HepG2 (cell line): ENCODE results near the gene DSPP. TPM values are rescaled to one million over a fixed set of nuclear protein-coding genes. Genes with fewer than 3 reads are reported as not detected.

ENCODE experiments used
- ATAC-seq: fragments of 200-7000 bp; cut with Tn5 transposase; 3 replicates; pipeline ENCODE4 v1.9.1; 2020; ENCODE audit warnings: mild to moderate bottlenecking, moderate library complexity
- BruUV-seq: library from RNA; stranded (reverse); fragments of 400-500 nt; replicated peaks from 2 replicates; lab custom pipeline; 2021; lab: Mats Ljungman, UMichigan
- CTCF ChIA-PET: fragments of 300-600 bp; formaldehyde crosslinking; extraction: SDS; loops from one replicate; lab custom pipeline; 2021; ENCODE audit warnings: low total read pairs, inconsistent platforms, low intra/inter-chr PET ratio; lab: Yijun Ruan, JAX
- POLR2A ChIA-PET: fragments of 350-600 bp; sonication (Branson Sonifier 250); formaldehyde crosslinking; loops from one replicate; lab custom pipeline; 2020; ENCODE audit warnings: antibody characterized with exemption, inconsistent platforms; lab: Yijun Ruan, JAX
- DNase-seq: peaks from one replicate; pipeline ENCODE4 v3.0.0-alpha.2; 2015; ENCODE audit warnings: low spot score
- FAIRE-seq: peaks from 3 replicates; lab custom pipeline; 2011; peaks lifted over from hg19 to GRCh38; lab: Jason Lieb, UNC
- H2AFZ ChIP-seq: one replicate; pipeline ENCODE4 v1.6.1; 2011; ENCODE audit warnings: low read length, inconsistent platforms
- H3K27ac ChIP-seq: fragments of 300-600 bp; 3 replicates; pipeline ENCODE4 v1.8.0; 2011; ENCODE audit warnings: mixed run types, mild to moderate bottlenecking, mixed read lengths, low read length, inconsistent platforms; ENCODE audit not compliant: insufficient read depth; ENCODE audit errors: extremely low read length
- H3K27me3 ChIP-seq, 2 experiments: fragments of 200-600 bp in 1 of 2; 2 replicates in 1 of 2; 3 replicates in 1 of 2; pipeline versions ENCODE4 v1.6.0 to v1.8.0; 2011; ENCODE audit warnings: low read length in 2 of 2, mild to moderate bottlenecking in 2 of 2, moderate library complexity in 2 of 2, inconsistent platforms in 1 of 2; ENCODE audit not compliant: insufficient read depth in 2 of 2, control insufficient read depth in 1 of 2
- H3K36me3 ChIP-seq, 2 experiments: fragments of 200-600 bp in 1 of 2; replicated peaks in 1 of 2; 2 replicates in 1 of 2; 3 replicates in 1 of 2; pipeline versions ENCODE4 v1.5.1 to v1.8.0; 2011; ENCODE audit warnings: low read length in 2 of 2, inconsistent platforms in 1 of 2; ENCODE audit not compliant: insufficient read depth in 2 of 2, control insufficient read depth in 1 of 2
- H3K4me1 ChIP-seq: 2 replicates; pipeline ENCODE4 v1.5.1; 2012; ENCODE audit warnings: low read length, inconsistent platforms; ENCODE audit not compliant: insufficient read depth
- H3K4me2 ChIP-seq: 2 replicates; pipeline ENCODE4 v1.6.0; 2011; ENCODE audit warnings: low read depth, low read length, inconsistent platforms
- H3K4me3 ChIP-seq, 3 experiments: fragments of 200-600 bp in 1 of 3; sonication (generic), shearing (Covaris generic) in 1 of 3; replicated peaks in 1 of 3; 2 replicates each; pipeline ENCODE4 v1.5.1; 2011 to 2016; ENCODE audit warnings: low read length in 3 of 3, inconsistent platforms in 2 of 3, low read depth in 2 of 3, mild to moderate bottlenecking in 2 of 3, control low read depth in 1 of 3, mixed read lengths in 1 of 3; ENCODE audit not compliant: insufficient read depth in 1 of 3
- H3K79me2 ChIP-seq: one replicate; pipeline ENCODE4 v1.6.1; 2011; ENCODE audit warnings: low read length, inconsistent platforms; ENCODE audit not compliant: insufficient read depth
- H3K9ac ChIP-seq: 2 replicates; pipeline ENCODE4 v1.6.0; 2011; ENCODE audit warnings: mild to moderate bottlenecking, low read depth, low read length, inconsistent platforms; ENCODE audit not compliant: insufficient read depth
- H3K9me3 ChIP-seq: 2 replicates; pipeline ENCODE4 v1.5.1; 2012; ENCODE audit warnings: mild to moderate bottlenecking, low read length
- H4K20me1 ChIP-seq: 2 replicates; pipeline ENCODE4 v1.6.0; 2011; ENCODE audit warnings: inconsistent platforms, mild to moderate bottlenecking, low read length, moderate library complexity; ENCODE audit not compliant: insufficient read depth
- DPF2 ChIP-seq: sonication (generic); formaldehyde crosslinking; IDR thresholded peaks from 2 replicates; pipeline ENCODE4 v1.4.0; 2020; ENCODE audit warnings: mild to moderate bottlenecking, low read depth, missing genetic modification reagents, borderline replicate concordance
- EED ChIP-seq: sonication (generic); formaldehyde crosslinking; IDR thresholded peaks from 2 replicates; pipeline ENCODE4 v1.5.0; 2020; ENCODE audit warnings: mild to moderate bottlenecking, missing genetic modification reagents
- ELF3 ChIP-seq: IDR thresholded peaks from 2 replicates; pipeline ENCODE4 v1.6.1; 2016; ENCODE audit warnings: missing genetic modification reagents, missing compliant biosample characterization
- HOXA9 ChIP-seq: sonication (generic); formaldehyde crosslinking; IDR thresholded peaks from 2 replicates; pipeline ENCODE4 v1.8.1; 2022; ENCODE audit warnings: missing genetic modification reagents, mild to moderate bottlenecking, moderate library complexity, borderline replicate concordance
- KLF11 ChIP-seq: IDR thresholded peaks from 2 replicates; pipeline ENCODE4 v1.6.1; 2016; ENCODE audit warnings: missing compliant biosample characterization
- KLF13 ChIP-seq: sonication (generic); formaldehyde crosslinking; IDR thresholded peaks from 2 replicates; pipeline ENCODE4 v1.4.0; 2020; ENCODE audit warnings: mild to moderate bottlenecking, missing genetic modification reagents
- MYC ChIP-seq: sonication (generic); formaldehyde crosslinking; IDR thresholded peaks from 2 replicates; pipeline ENCODE4 v1.9.0; 2021; ENCODE audit warnings: missing genetic modification reagents, borderline replicate concordance
- NFE2L1 ChIP-seq: sonication (generic); formaldehyde crosslinking; IDR thresholded peaks from 2 replicates; pipeline ENCODE4 v1.4.0; 2020; ENCODE audit warnings: missing genetic modification reagents, mild to moderate bottlenecking, borderline replicate concordance
- NFYC ChIP-seq: IDR thresholded peaks from 2 replicates; pipeline ENCODE4 v1.6.1; 2016; ENCODE audit warnings: missing genetic modification reagents, missing compliant biosample characterization
- SSRP1 ChIP-seq: IDR thresholded peaks from 2 replicates; pipeline ENCODE4 v1.6.1; 2016; ENCODE audit warnings: control low read depth
- SYNCRIP ChIP-seq: fragments of 200-400 bp; formaldehyde crosslinking; IDR thresholded peaks from 2 replicates; pipeline ENCODE4 v1.6.1; 2018; ENCODE audit warnings: mild to moderate bottlenecking, low read depth, low read length; ENCODE audit not compliant: insufficient read depth
- ZNF264 ChIP-seq: sonication (generic); formaldehyde crosslinking; IDR thresholded peaks from 2 replicates; pipeline ENCODE4 v1.4.0; 2020; ENCODE audit warnings: missing genetic modification reagents
- ZNF335 ChIP-seq: sonication (generic); formaldehyde crosslinking; IDR thresholded peaks from 2 replicates; pipeline ENCODE4 v1.4.0; 2020; ENCODE audit warnings: missing genetic modification reagents
- ZNF629 ChIP-seq: sonication (generic); formaldehyde crosslinking; conservative IDR thresholded peaks from 2 replicates; pipeline ENCODE4 v1.5.0; 2020; ENCODE audit warnings: missing genetic modification reagents
- WGBS: methylation state at CpG from one replicate; pipeline ENCODE4 v1.1.6; 2017; ENCODE audit warnings: low lambda C conversion rate; 5-methylcytosine and 5-hydroxymethylcytosine counted together
- in situ Hi-C: cut with HindIII; loops from 2 replicates; pipeline ENCODE4 v1.10.0; 2017; ENCODE audit warnings: low pct_unique_long_range_greater_than_20kb; ENCODE audit not compliant: extremely low pct_ligation_motif_present
- intact Hi-C: fragments of 100-400 bp; cut with micrococcal nuclease; formaldehyde crosslinking; loops from one replicate; pipeline ENCODE4 v1.10.0; 2022; ENCODE audit not compliant: unreplicated experiment
- polyA plus RNA-seq, 8 experiments: library from polyadenylated mRNA; depleted of rRNA in 3 of 8; stranded (reverse) in 7 of 8; unstranded in 1 of 8; fragments of >200 nt; fragmentation: Illumina TruSeq in 4 of 8; extraction: Trizol in 4 of 8; gene quantifications; 2 replicates each; pipeline versions ENCODE4 v1.2.1 to v1.2.3, GENCODE V29; 2011 to 2016; ENCODE audit warnings: low read depth in 4 of 8, missing spikeins in 1 of 8, mixed read lengths in 1 of 8; ENCODE audit not compliant: insufficient read depth in 1 of 8
- total RNA-seq, 5 experiments: library from RNA; depleted of rRNA; stranded (reverse); fragments of >200 nt; fragmentation: Illumina TruSeq; extraction: Trizol; gene quantifications; 2 replicates each; pipeline ENCODE4 v1.2.3, GENCODE V29; 2016; ENCODE audit warnings: low read depth in 1 of 5
- TF ChIP-seq, protein P1 (sequence below): sonication (generic); formaldehyde crosslinking; IDR thresholded peaks from 2 replicates; pipeline ENCODE4 v1.9.0; 2021; ENCODE audit warnings: missing genetic modification reagents, mild to moderate bottlenecking, borderline replicate concordance
- TF ChIP-seq, protein P2 (sequence below): sonication (generic); formaldehyde crosslinking; IDR thresholded peaks from 2 replicates; pipeline ENCODE4 v1.8.1; 2022; ENCODE audit warnings: low read depth, mild to moderate bottlenecking, missing genetic modification reagents

Gene DSPP
- total and polyA plus RNA-seq, 2 of the 13 experiments (the other 11 are each of a cell fraction or from before 2014, with no cell fraction given) = not detected

DNA sequence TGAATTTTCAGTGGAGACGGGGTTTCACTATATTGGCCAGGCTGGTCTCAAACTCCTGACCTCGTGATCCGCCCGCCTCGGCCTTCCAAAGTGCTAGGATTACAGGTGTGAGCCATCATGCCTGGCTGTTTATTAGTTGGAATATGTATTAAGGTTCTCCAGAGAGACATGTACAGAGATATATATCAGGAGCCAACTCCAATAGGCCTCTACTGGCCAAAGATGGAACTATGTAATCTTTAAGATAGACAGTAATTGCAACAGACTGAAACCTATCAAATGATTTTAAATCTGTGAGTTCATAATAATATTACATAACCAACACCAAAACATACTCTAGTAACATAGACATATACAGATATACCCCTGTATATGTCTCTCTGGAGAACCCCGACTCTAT is 36.0 kb downstream of the DSPP start:
- POLR2A ChIA-PET = no interaction called here
- CTCF ChIA-PET = no interaction called here

More for the DNA sequence above, 36.0 kb downstream of the DSPP start:
- Histone ChIP-seq H3K4me1 (no peaks in the 10 kb centered on the region), H3K36me3 (no peaks in the 10 kb centered on the region), H3K27me3 (no peaks in the 10 kb centered on the region), H2AFZ (no peak overlapping the region), H3K79me2 (no peaks in the 10 kb centered on the region), H3K4me3 (no peak overlapping the region), H3K27ac (no peak overlapping the region), H3K4me2 (no peak overlapping the region), H3K9me3 (no peaks in the 10 kb centered on the region), H4K20me1 (no peaks in the 10 kb centered on the region), H3K9ac (no peak overlapping the region)
- no peak for FAIRE-seq
- intact Hi-C loops = no loop called here
- no TSS peak for BruUV-seq
- no peak; the same call in 2 of the 3 replicates for ATAC-seq
- DNase-seq = no peak
- no peak for TF ChIP-seq ELF3 (CRISPR knock-in tag)
- TF ChIP-seq, protein P1, sequence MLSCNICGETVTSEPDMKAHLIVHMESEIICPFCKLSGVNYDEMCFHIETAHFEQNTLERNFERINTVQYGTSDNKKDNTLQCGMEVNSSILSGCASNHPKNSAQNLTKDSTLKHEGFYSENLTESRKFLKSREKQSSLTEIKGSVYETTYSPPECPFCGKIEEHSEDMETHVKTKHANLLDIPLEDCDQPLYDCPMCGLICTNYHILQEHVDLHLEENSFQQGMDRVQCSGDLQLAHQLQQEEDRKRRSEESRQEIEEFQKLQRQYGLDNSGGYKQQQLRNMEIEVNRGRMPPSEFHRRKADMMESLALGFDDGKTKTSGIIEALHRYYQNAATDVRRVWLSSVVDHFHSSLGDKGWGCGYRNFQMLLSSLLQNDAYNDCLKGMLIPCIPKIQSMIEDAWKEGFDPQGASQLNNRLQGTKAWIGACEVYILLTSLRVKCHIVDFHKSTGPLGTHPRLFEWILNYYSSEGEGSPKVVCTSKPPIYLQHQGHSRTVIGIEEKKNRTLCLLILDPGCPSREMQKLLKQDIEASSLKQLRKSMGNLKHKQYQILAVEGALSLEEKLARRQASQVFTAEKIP (CRISPR knock-in tag) = no peak
- TF ChIP-seq NFE2L1 (CRISPR knock-in tag) = no peak
- TF ChIP-seq KLF13 = no peak
- TF ChIP-seq MYC (CRISPR knock-in tag) = no peak
- no peak for TF ChIP-seq DPF2 (CRISPR knock-in tag)
- TF ChIP-seq SYNCRIP = no peak
- TF ChIP-seq ZNF629 (CRISPR knock-in tag) = no peak
- TF ChIP-seq HOXA9 (CRISPR knock-in tag) = no peak
- no peak for TF ChIP-seq SSRP1 (CRISPR knock-in tag)
- TF ChIP-seq EED (CRISPR knock-in tag) = no peak
- TF ChIP-seq KLF11 = no peak
- TF ChIP-seq NFYC = no peak
- no peak for TF ChIP-seq ZNF264 (CRISPR knock-in tag)
- no peak for TF ChIP-seq ZNF335
- TF ChIP-seq, protein P2, sequence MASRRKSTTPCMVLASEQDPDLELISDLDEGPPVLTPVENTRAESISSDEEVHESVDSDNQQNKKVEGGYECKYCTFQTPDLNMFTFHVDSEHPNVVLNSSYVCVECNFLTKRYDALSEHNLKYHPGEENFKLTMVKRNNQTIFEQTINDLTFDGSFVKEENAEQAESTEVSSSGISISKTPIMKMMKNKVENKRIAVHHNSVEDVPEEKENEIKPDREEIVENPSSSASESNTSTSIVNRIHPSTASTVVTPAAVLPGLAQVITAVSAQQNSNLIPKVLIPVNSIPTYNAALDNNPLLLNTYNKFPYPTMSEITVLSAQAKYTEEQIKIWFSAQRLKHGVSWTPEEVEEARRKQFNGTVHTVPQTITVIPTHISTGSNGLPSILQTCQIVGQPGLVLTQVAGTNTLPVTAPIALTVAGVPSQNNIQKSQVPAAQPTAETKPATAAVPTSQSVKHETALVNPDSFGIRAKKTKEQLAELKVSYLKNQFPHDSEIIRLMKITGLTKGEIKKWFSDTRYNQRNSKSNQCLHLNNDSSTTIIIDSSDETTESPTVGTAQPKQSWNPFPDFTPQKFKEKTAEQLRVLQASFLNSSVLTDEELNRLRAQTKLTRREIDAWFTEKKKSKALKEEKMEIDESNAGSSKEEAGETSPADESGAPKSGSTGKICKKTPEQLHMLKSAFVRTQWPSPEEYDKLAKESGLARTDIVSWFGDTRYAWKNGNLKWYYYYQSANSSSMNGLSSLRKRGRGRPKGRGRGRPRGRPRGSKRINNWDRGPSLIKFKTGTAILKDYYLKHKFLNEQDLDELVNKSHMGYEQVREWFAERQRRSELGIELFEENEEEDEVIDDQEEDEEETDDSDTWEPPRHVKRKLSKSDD (CRISPR knock-in tag) = no peak
- 5% methylated on average over 5 of the region's 6 CpGs for WGBS
- in situ Hi-C loops = no loop called here
